Spinal cord (tissue), 10 donors: Measurements from ENCODE around the gene SLF1. TPM values are rescaled to one million over a fixed set of nuclear protein-coding genes. Genes with fewer than 3 reads are reported as not detected.
A peak's percentile ranks its signal among the peaks of the same experiment; 100 is the strongest.

Experiments used
- DNase-seq, 6 donors: peaks; one replicate each; pipeline versions ENCODE4 v3.0.0 to v3.0.0-alpha.2; 2013 to 2015; ENCODE audit warnings: low spot score in 6 of 6, low read depth in 4 of 6
- H3K27ac ChIP-seq: one replicate; pipeline ENCODE4 v1.5.1; 2013; ENCODE audit warnings: low read depth, low read length, control low read depth
- H3K27me3 ChIP-seq: one replicate; pipeline ENCODE4 v1.6.1; 2013; ENCODE audit warnings: low read length; ENCODE audit not compliant: control insufficient read depth, insufficient read depth
- H3K36me3 ChIP-seq: one replicate; pipeline ENCODE4 v1.6.1; 2013; ENCODE audit warnings: low read length; ENCODE audit not compliant: control insufficient read depth, insufficient read depth
- H3K4me1 ChIP-seq: one replicate; pipeline ENCODE4 v1.6.1; 2013; ENCODE audit warnings: low read length; ENCODE audit not compliant: control insufficient read depth, insufficient read depth
- H3K4me3 ChIP-seq: one replicate; pipeline ENCODE4 v1.5.1; 2013; ENCODE audit warnings: low read depth, low read length, control low read depth
- H3K9me3 ChIP-seq: one replicate; pipeline ENCODE4 v1.6.1; 2013; ENCODE audit warnings: low read length; ENCODE audit not compliant: control insufficient read depth, insufficient read depth
- WGBS: methylation state at CpG from one replicate; pipeline ENCODE4 v1.1.5; 2013; ENCODE audit warnings: missing lambda C conversion rate; ENCODE audit not compliant: insufficient coverage; 5-methylcytosine and 5-hydroxymethylcytosine counted together
- polyA plus RNA-seq, 2 donors: library from polyadenylated mRNA; unstranded; fragments of 120-200 nt; gene quantifications; one replicate each; pipeline ENCODE4 v1.2.1, GENCODE V29; 2013; ENCODE audit not compliant: insufficient read length in 2 of 2
- total RNA-seq, 2 donors: library from RNA; depleted of rRNA in 1 of 2; stranded (reverse); fragments of 120-200 nt in 1 of 2; fragments of >200 nt in 1 of 2; gene quantifications; one replicate each; pipeline versions ENCODE4 v1.2.3 to v1.2.4, GENCODE V29; 2013 to 2014
- donor health status: healthy.

Gene SLF1
- total and polyA plus RNA-seq, 4 donors, result 13.9 to 21.1 (median 15.2) TPM

DNA sequence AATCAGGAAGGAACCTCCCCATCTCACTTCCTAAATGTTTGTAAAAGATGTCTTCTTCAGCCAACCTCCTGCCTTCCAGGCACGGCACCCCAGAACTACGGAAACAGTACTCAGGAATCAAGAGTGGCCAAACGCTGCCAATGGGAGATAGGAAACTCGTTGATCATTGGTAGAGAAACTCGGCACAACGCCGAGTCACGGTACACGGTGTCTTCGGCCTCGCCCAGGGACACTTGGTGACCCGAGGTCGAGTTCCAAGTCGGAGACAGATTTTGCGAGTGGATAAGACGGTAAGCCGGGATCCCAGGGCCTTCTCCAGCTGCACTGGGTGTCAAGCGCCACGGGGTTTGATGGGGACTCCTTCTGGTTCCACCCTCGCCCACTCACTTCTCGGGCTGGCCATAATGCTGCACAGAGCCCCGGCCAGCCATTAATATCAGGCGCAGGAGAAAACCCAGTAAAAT lies 408 bp upstream of the SLF1 start:
- peak overlapping the region; percentile 95 for H3K4me3 ChIP-seq
- H3K36me3 ChIP-seq, result no peaks in the 10 kb centered on the region
- peaks cover 4% of the 10 kb centered on the region for H3K4me1 ChIP-seq
- WGBS, result under 1% methylated on average over 23 of the region's 23 CpGs
- H3K9me3 ChIP-seq, result no peaks in the 10 kb centered on the region
- no peaks in the 10 kb centered on the region for H3K27me3 ChIP-seq
- H3K27ac ChIP-seq, result peak overlapping the region; percentile 93
- DNase-seq, result peak in 5 of 6 donors; percentile 32 to 87 (median 69)

DNA sequence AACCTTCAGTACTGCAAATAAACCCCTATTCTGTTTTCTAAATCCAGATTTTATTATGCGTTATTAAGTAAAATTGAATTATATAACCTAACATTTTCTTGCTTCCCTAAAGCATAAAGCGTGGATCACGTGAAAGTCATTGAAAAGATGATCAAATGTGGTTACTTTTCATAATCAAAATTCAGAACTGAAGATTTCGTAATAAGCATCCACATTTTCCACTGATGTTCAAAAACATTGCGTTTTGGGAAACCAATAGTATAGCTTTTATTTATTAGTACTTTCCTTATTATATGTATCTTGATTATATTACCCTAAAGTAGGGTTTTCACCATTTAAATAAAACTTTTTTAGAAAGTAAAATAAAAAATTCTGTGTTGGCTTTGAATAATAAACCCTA lies 1.8 kb downstream of the SLF1 start:
- H3K4me1 ChIP-seq, result peaks cover 4% of the 10 kb centered on the region
- H3K9me3 ChIP-seq, result no peaks in the 10 kb centered on the region
- no peaks in the 10 kb centered on the region for H3K27me3 ChIP-seq
- no peak for DNase-seq
- no peak overlapping the region for H3K4me3 ChIP-seq
- H3K27ac ChIP-seq, result no peak overlapping the region
- no peaks in the 10 kb centered on the region for H3K36me3 ChIP-seq
- WGBS, result no CpG with 5 or more reads among the region's 5 CpGs

DNA sequence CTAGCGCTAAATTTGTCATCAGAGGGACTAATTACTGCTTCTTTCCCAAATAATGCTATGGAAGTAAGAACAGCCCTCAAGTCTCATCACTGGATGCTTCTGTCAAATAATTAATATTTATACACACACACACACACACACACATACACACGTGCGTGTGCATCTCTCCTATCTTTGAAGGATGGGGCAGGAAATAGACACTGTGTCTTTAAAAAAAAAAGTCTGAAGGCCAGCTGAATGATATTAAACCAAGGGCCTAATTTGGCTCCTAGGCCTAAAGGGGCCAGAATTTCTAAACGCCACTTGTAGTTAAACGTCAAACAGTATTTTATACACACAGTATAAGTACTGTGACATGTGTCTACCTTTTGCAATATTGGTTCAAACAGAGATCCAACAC lies 3.3 kb downstream of the SLF1 start:
- Histone ChIP-seq H3K27ac (no peak overlapping the region), H3K27me3 (no peaks in the 10 kb centered on the region), H3K4me1 (peaks cover 4% of the 10 kb centered on the region), H3K9me3 (no peaks in the 10 kb centered on the region), H3K36me3 (no peaks in the 10 kb centered on the region), H3K4me3 (no peak overlapping the region)
- WGBS, result 90% methylated on average over 1 of the region's 5 CpGs
- no peak for DNase-seq

DNA sequence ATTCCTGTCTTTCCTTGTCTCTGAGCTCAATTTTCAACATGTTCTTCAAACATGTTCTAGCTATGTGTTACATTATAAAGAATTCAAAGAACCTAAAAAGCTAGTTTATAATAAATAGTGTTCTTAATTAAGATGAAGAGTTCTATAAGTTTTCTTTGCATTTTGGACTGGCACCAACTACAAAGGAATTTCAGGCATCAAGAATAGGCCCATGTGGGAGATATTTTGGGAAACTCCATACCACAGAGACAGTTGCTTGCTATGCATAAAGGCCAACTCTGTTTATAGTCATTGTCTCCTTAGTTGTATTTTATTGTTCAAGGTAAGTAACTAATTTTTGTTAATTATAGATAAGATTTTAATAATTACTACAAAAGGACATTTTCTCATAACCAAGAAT lies 4.5 kb downstream of the SLF1 start:
- H3K27me3 ChIP-seq, result no peaks in the 10 kb centered on the region
- no peaks in the 10 kb centered on the region for H3K36me3 ChIP-seq
- H3K4me1 ChIP-seq, result peaks cover 4% of the 10 kb centered on the region
- H3K9me3 ChIP-seq, result no peaks in the 10 kb centered on the region
- no peak for DNase-seq
- no peak overlapping the region for H3K27ac ChIP-seq
- H3K4me3 ChIP-seq, result no peak overlapping the region

DNA sequence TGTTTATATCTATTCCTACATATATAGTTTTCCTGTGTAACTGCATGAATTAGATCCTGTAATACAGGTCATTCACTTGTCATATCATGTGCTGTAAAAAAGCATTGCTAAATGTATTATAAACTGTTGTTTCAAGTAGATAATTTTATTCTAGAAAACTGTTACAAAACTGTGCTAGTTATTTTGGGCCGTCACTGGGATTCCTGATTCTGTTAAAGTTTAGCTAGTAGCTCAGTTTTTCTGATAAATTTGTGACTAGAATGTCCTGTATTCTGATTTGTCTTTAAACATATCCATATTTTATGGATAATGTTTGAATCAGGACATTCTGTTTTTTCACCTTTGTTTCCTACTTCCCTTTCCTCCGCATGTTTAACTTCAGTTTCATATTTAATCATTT lies 5.4 kb downstream of the SLF1 start:
- WGBS, result no CpG with 5 or more reads among the region's 2 CpGs
- Histone ChIP-seq H3K27me3 (no peaks in the 10 kb centered on the region), H3K36me3 (no peaks in the 10 kb centered on the region)

DNA sequence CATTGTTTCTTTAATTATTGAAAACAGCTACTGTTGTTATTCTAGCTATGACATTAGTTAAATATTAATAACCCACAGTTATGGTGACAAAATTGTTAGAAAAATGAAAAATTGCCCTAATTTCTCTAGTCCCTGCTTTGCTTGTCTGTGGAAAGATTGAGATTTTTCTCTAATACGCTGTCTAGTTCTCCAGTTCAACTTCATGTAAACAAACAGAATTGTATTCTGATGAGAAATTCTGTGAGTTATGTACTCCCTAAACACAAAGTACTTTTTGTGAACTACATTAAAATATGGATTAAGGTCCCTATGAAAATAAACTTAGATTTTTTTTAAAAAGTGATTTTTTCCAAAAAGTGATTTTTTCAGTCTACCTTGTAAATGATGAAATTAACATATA lies 8.7 kb downstream of the SLF1 start:
- DNase-seq, result no peak
- Histone ChIP-seq H3K9me3 (no peaks in the 10 kb centered on the region), H3K4me3 (no peak overlapping the region), H3K4me1 (no peaks in the 10 kb centered on the region), H3K27ac (no peak overlapping the region), H3K36me3 (peaks cover 2% of the 10 kb centered on the region), H3K27me3 (no peaks in the 10 kb centered on the region)
- WGBS, result no CpG with 5 or more reads among the region's 1 CpG

More for the DNA sequence above, 5.4 kb downstream of the SLF1 start:
- peaks cover 4% of the 10 kb centered on the region for H3K4me1 ChIP-seq
- no peak for DNase-seq
- H3K27ac ChIP-seq, result no peak overlapping the region
- no peaks in the 10 kb centered on the region for H3K9me3 ChIP-seq
- no peak overlapping the region for H3K4me3 ChIP-seq

DNA sequence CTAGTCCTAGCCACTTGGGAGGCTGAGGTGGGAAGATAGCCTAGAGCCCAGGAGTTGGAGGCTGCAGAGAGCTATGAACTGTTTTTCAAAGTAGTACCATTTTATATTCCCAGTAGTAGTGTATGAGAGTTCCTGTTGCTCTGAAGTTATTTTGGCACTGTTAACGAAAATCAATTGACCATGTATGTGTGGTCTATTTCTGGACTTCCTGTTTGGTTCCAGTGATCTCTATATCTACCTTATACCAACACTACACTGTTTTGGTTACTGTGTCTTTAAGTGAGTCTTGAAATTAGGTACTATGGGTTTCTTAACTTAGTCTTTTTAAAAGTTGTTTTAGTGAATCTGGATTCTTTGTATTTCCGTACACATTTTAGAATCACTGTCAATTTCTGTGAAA lies 13.6 kb downstream of the SLF1 start:
- WGBS, result no CpG with 5 or more reads among the region's 2 CpGs
- H3K4me1 ChIP-seq, result no peaks in the 10 kb centered on the region
- no peak overlapping the region for H3K27ac ChIP-seq
- H3K9me3 ChIP-seq, result peaks cover 5% of the 10 kb centered on the region
- DNase-seq, result no peak
- H3K27me3 ChIP-seq, result no peaks in the 10 kb centered on the region
- H3K4me3 ChIP-seq, result no peak overlapping the region
- H3K36me3 ChIP-seq, result peaks cover 2% of the 10 kb centered on the region

DNA sequence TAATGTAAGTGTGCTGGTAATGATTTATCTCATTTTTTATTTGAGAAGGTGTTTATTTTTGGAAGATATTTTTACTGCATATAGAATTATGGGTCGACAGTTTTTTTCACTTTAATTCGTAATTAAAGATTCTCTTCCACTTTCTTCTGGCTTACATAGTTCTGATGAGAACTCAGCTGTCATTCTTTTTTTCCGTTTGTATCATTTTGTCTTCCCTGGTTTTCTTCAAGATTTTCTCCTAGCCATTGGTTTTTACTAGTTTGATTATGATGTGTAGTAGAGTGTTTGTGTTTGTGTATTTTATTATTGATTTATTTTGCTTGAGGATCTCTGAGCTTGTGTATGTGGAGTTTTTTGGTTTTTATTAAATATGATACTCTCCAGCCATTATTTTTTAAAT lies 21.7 kb downstream of the SLF1 start:
- H3K27me3 ChIP-seq, result no peaks in the 10 kb centered on the region
- H3K4me1 ChIP-seq, result no peaks in the 10 kb centered on the region
- WGBS, result no CpG with 5 or more reads among the region's 3 CpGs
- peaks cover 3% of the 10 kb centered on the region for H3K36me3 ChIP-seq
- H3K9me3 ChIP-seq, result peaks cover 9% of the 10 kb centered on the region
- no peak overlapping the region for H3K27ac ChIP-seq
- DNase-seq, result no peak
- no peak overlapping the region for H3K4me3 ChIP-seq

DNA sequence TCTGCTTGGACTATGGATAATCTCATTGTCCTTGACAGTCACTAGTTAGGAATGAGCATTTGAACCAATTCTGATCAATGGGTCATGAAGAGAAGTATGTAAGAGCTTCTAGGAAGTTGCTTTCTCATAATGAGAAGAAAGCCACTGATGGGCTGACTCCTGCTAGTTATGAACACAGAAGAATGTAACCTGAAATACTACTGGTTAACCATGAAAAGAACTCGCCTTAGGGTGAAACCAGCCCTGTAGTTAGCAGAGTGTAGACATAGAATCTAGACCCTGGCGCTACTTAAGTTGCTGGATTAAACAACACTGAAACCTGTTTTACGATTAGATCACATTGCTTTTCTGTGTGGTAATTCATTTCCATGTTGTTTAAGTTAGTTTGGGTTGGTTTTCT lies 26.6 kb downstream of the SLF1 start:
- Histone ChIP-seq H3K36me3 (no peaks in the 10 kb centered on the region), H3K27ac (no peak overlapping the region), H3K27me3 (no peaks in the 10 kb centered on the region), H3K4me3 (no peak overlapping the region), H3K9me3 (peaks cover 2% of the 10 kb centered on the region), H3K4me1 (no peaks in the 10 kb centered on the region)
- no peak for DNase-seq
- WGBS, result 100% methylated on average over 2 of the region's 3 CpGs

DNA sequence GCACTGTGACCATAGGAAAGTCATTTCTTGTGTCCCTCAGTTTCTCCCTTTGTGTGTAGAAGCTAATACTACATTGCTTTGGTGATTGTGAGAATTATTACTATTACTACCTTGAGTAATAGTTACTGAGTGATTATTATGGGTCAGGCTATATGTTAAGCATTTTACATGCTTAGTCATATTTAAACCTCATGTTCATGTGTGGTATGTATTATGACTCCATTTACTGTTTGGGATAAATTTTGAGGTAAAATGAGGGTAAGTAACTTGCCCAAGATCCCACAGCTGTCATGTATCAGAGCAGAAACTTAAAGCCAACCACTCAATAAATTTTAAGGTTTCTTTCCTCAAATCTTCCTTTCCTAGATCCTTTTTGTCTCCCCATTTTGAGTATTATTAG lies 28.3 kb downstream of the SLF1 start:
- no peaks in the 10 kb centered on the region for H3K36me3 ChIP-seq
- no peaks in the 10 kb centered on the region for H3K9me3 ChIP-seq
- no peak for DNase-seq
- no peaks in the 10 kb centered on the region for H3K27me3 ChIP-seq
- no peak overlapping the region for H3K4me3 ChIP-seq
- no peak overlapping the region for H3K27ac ChIP-seq
- H3K4me1 ChIP-seq, result no peaks in the 10 kb centered on the region
